AG09319 (cell line): Measurements from ENCODE around the gene CITED1.

Source experiments
- DNase-seq: peaks from one replicate; pipeline ENCODE4 v3.0.0-alpha.2; 2010; ENCODE audit warnings: low read depth; ENCODE audit errors: extremely low read depth
- TF ChIP-seq, protein P1 (sequence below): IDR thresholded peaks from 2 replicates; pipeline ENCODE4 v1.5.1; 2011; ENCODE audit warnings: low read depth, mild to moderate bottlenecking, inconsistent platforms, low read length, moderate library complexity

The CITED1 gene

GRCh38 chrX:72308209-72308565 lies 2.5 kb upstream of the CITED1 start:
- TF ChIP-seq, protein P1, sequence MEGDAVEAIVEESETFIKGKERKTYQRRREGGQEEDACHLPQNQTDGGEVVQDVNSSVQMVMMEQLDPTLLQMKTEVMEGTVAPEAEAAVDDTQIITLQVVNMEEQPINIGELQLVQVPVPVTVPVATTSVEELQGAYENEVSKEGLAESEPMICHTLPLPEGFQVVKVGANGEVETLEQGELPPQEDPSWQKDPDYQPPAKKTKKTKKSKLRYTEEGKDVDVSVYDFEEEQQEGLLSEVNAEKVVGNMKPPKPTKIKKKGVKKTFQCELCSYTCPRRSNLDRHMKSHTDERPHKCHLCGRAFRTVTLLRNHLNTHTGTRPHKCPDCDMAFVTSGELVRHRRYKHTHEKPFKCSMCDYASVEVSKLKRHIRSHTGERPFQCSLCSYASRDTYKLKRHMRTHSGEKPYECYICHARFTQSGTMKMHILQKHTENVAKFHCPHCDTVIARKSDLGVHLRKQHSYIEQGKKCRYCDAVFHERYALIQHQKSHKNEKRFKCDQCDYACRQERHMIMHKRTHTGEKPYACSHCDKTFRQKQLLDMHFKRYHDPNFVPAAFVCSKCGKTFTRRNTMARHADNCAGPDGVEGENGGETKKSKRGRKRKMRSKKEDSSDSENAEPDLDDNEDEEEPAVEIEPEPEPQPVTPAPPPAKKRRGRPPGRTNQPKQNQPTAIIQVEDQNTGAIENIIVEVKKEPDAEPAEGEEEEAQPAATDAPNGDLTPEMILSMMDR = no peak
- DNase-seq = no peak

DNA sequence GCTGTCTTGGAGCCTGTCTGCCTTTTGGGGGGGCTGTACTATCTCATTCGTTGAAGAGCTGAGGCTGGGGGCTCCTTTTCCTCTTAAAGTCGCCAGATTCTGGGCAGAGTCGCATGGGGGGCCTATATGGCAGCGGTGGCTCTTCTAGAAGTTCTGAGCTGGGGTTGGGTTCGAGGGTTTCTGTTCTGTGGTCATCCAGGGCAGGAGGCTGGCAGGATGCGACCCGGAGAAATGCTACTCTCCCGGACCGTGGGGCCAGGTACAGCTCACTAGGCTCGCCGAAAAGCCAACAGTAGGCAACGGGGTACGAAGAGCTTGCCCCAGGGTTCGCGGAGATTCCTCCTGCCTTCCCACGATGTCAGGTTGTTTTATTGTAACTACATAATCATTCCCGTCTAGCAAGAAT lies 1.9 kb upstream of the CITED1 start:
- TF ChIP-seq, protein P1 = no peak
- no peak for DNase-seq

GRCh38 chrX:72306851-72307645 lies 1.3 kb upstream of the CITED1 start:
- TF ChIP-seq, protein P1 = no peak
- DNase-seq = no peak

DNA sequence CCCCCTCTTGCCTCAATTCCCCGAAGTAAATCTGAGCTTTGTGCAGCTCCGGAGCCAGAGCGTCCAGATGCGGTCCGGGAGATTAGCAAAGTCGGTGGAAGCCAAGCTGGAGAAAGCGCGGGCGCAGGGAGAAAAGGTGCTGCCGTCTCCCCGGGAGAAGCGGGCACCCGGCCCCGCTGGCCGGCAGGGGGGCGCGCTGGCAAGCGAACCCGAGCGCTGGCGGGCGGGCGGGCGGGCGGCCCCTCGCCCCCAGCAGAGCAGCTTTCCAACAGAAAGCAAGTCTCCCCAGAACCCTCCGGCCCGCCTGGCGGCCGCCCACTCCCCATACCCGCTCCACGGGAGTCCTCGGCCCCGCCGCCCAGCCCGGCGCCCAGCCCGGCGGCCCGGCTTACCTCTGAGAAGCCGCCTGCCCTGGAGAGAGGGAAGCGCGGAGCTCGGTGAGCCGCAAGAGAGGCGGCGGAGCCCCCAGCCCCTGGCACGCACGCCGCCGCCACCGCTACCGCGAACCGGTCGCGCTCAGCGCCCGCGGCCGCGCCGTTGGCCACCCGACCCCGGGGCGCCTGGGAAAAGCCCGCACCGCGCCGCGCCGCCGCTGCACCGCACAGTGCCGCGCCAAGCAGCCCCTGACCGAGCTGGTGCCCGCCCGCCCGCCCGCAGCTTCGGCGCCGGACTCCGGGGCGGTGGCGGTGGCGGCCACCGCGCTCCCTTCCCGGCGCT lies 529 bp upstream of the CITED1 start:
- DNase-seq = no peak

GRCh38 chrX:72304877-72305276 lies 837 bp downstream of the CITED1 start:
- TF ChIP-seq, protein P1 = no peak
- DNase-seq = no peak

More for the DNA sequence above, 529 bp upstream of the CITED1 start:
- TF ChIP-seq, protein P1 = no peak

- TF ChIP-seq, protein P1 = no peak
- DNase-seq = no peak
Observed at GRCh38 chrX:72301781-72302180, 3.9 kb downstream of the CITED1 start.
